H1 (cell line): Measurements from ENCODE around the gene RAB25. TPM values are rescaled to one million over a fixed set of nuclear protein-coding genes. Genes with fewer than 3 reads are reported as not detected.

Source experiments
- CTCF ChIA-PET: fragments of 300-600 bp; sonication (Branson Sonifier 250); formaldehyde crosslinking; loops from one replicate; lab custom pipeline; 2021; ENCODE audit not compliant: partially characterized antibody; lab: Charles Lee
- POLR2A ChIA-PET: fragments of 300-600 bp; sonication (Branson Sonifier 250); formaldehyde crosslinking; loops from one replicate; lab custom pipeline; 2021; ENCODE audit warnings: inconsistent platforms; ENCODE audit not compliant: partially characterized antibody; lab: Charles Lee
- DNase-seq, 2 experiments: peaks; one replicate each; pipeline versions ENCODE4 v3.0.0 to v3.0.0-alpha.2; 2010 to 2022; ENCODE audit warnings: low spot score in 2 of 2, low read depth in 1 of 2, mixed read lengths in 1 of 2
- FAIRE-seq: peaks from 2 replicates; lab custom pipeline; 2011; peaks lifted over from hg19 to GRCh38; lab: Jason Lieb, UNC
- H2AFZ ChIP-seq: 2 replicates; pipeline ENCODE4 v1.8.1; 2012; ENCODE audit warnings: low read length, inconsistent platforms
- H2AK5ac ChIP-seq: 2 replicates; pipeline ENCODE4 v1.6.1; 2013; ENCODE audit warnings: low read depth, low read length
- H2BK120ac ChIP-seq: replicated peaks from 2 replicates; pipeline ENCODE3; 2013; ENCODE audit warnings: low read depth, low read length, inconsistent platforms
- H2BK12ac ChIP-seq: 2 replicates; pipeline ENCODE4 v1.6.1; 2013; ENCODE audit warnings: low read depth, low read length
- H2BK15ac ChIP-seq: 2 replicates; pipeline ENCODE4 v1.6.1; 2013; ENCODE audit warnings: low read length
- H2BK20ac ChIP-seq: 2 replicates; pipeline ENCODE4 v1.6.1; 2013; ENCODE audit warnings: low read length
- H2BK5ac ChIP-seq: 2 replicates; pipeline ENCODE4 v1.6.1; 2013; ENCODE audit warnings: low read depth, low read length
- H3K14ac ChIP-seq: 2 replicates; pipeline ENCODE4 v1.6.1; 2013; ENCODE audit warnings: inconsistent platforms; ENCODE audit not compliant: insufficient read length
- H3K18ac ChIP-seq: 2 replicates; pipeline ENCODE4 v1.6.1; 2013; ENCODE audit warnings: low read length; ENCODE audit errors: extremely low read depth
- H3K23ac ChIP-seq: 2 replicates; pipeline ENCODE4 v1.6.1; 2013; ENCODE audit warnings: inconsistent platforms; ENCODE audit not compliant: insufficient read length
- H3K23me2 ChIP-seq: 2 replicates; pipeline ENCODE4 v1.6.1; 2013; ENCODE audit warnings: low read depth, low read length
- H3K27ac ChIP-seq: 2 replicates; pipeline ENCODE4 v1.6.1; 2011; ENCODE audit warnings: low read depth, low read length, inconsistent platforms
- H3K27me3 ChIP-seq, 4 experiments: replicated peaks in 1 of 4; 1 replicate in 1 of 4; 2 replicates in 3 of 4; pipeline versions ENCODE4 v1.6.1 to v1.8.1; 2011 to 2013; ENCODE audit warnings: low read length in 3 of 4, mild to moderate bottlenecking in 3 of 4, inconsistent platforms in 2 of 4, mixed read lengths in 2 of 4, moderate library complexity in 1 of 4; ENCODE audit not compliant: control insufficient read depth in 3 of 4, insufficient read depth in 3 of 4; ENCODE audit errors: extremely low read depth in 1 of 4
- H3K36me3 ChIP-seq, 4 experiments: 2 replicates each; pipeline versions ENCODE4 v1.6.1 to v1.8.1; 2011 to 2013; ENCODE audit warnings: mild to moderate bottlenecking in 4 of 4, low read length in 3 of 4, moderate library complexity in 2 of 4, control low read depth in 1 of 4, inconsistent platforms in 1 of 4; ENCODE audit not compliant: insufficient read depth in 4 of 4, control insufficient read depth in 2 of 4
- H3K4ac ChIP-seq: replicated peaks from 2 replicates; pipeline ENCODE3; 2013; ENCODE audit warnings: low read length, low read depth, mixed read lengths, inconsistent platforms; ENCODE audit not compliant: insufficient read length
- H3K4me1 ChIP-seq, 4 experiments: replicated peaks in 1 of 4; 1 replicate in 1 of 4; 2 replicates in 3 of 4; pipeline versions ENCODE4 v1.6.1 to v1.8.1; 2011 to 2013; ENCODE audit warnings: low read length in 3 of 4, inconsistent platforms in 2 of 4, mixed read lengths in 1 of 4; ENCODE audit not compliant: insufficient read depth in 4 of 4, control insufficient read depth in 3 of 4
- H3K4me2 ChIP-seq, 2 experiments: 2 replicates each; pipeline versions ENCODE4 v1.6.1 to v1.8.1; 2011 to 2013; ENCODE audit warnings: low read depth in 2 of 2, low read length in 2 of 2, control low read depth in 1 of 2, inconsistent platforms in 1 of 2, mild to moderate bottlenecking in 1 of 2; ENCODE audit not compliant: insufficient read depth in 1 of 2
- H3K4me3 ChIP-seq, 4 experiments: fragments of 200-600, 300-600 bp in 1 of 4; sonication (generic), shearing (Covaris generic), sonication (Bioruptor Twin) in 1 of 4; 2 replicates each; pipeline versions ENCODE4 v1.5.1 to v1.8.1; 2011 to 2016; ENCODE audit warnings: low read length in 4 of 4, low read depth in 3 of 4, control low read depth in 2 of 4, inconsistent platforms in 2 of 4, mild to moderate bottlenecking in 2 of 4, mixed read lengths in 1 of 4, moderate library complexity in 1 of 4; ENCODE audit not compliant: insufficient read depth in 2 of 4; ENCODE audit errors: extremely low read depth in 1 of 4
- H3K56ac ChIP-seq: replicated peaks from 2 replicates; pipeline ENCODE3; 2013; ENCODE audit warnings: low read depth, mild to moderate bottlenecking, mixed read lengths, low read length, inconsistent platforms; ENCODE audit not compliant: insufficient read length
- H3K79me1 ChIP-seq: 2 replicates; pipeline ENCODE4 v1.6.1; 2013; ENCODE audit warnings: low read depth, low read length, control low read depth
- H3K79me2 ChIP-seq, 2 experiments: 2 replicates each; pipeline versions ENCODE4 v1.6.1 to v1.8.1; 2012 to 2013; ENCODE audit warnings: low read length in 2 of 2, mild to moderate bottlenecking in 2 of 2, inconsistent platforms in 1 of 2; ENCODE audit not compliant: insufficient read depth in 2 of 2, control insufficient read depth in 1 of 2
- H3K9ac ChIP-seq, 4 experiments: replicated peaks in 1 of 4; 1 replicate in 1 of 4; 2 replicates in 3 of 4; pipeline versions ENCODE4 v1.6.1 to v1.8.1; 2011 to 2013; ENCODE audit warnings: low read depth in 3 of 4, low read length in 3 of 4, control low read depth in 2 of 4, mild to moderate bottlenecking in 2 of 4, moderate library complexity in 2 of 4, inconsistent platforms in 1 of 4; ENCODE audit errors: extremely low read depth in 1 of 4
- H3K9me3 ChIP-seq, 2 experiments: 2 replicates each; pipeline versions ENCODE4 v1.6.1 to v1.8.1; 2012 to 2013; ENCODE audit warnings: mild to moderate bottlenecking in 2 of 2, moderate library complexity in 2 of 2, control low read depth in 1 of 2, inconsistent platforms in 1 of 2, low read depth in 1 of 2, low read length in 1 of 2, mixed read lengths in 1 of 2; ENCODE audit not compliant: insufficient read depth in 2 of 2
- H4K20me1 ChIP-seq, 2 experiments: replicated peaks in 1 of 2; 2 replicates each; pipeline versions ENCODE3 to v1.8.1; 2011 to 2013; ENCODE audit warnings: inconsistent platforms in 2 of 2, low read length in 2 of 2, mild to moderate bottlenecking in 1 of 2; ENCODE audit not compliant: insufficient read depth in 2 of 2, control insufficient read depth in 1 of 2
- H4K5ac ChIP-seq: 2 replicates; pipeline ENCODE4 v1.6.1; 2013; ENCODE audit warnings: low read length, low read depth, mixed read lengths, inconsistent platforms; ENCODE audit not compliant: insufficient read length
- H4K8ac ChIP-seq: 2 replicates; pipeline ENCODE4 v1.8.0; 2013; ENCODE audit warnings: mild to moderate bottlenecking, moderate library complexity, low read length, inconsistent platforms; ENCODE audit not compliant: insufficient read depth; ENCODE audit errors: extremely low read depth
- H4K91ac ChIP-seq: replicated peaks from 2 replicates; pipeline ENCODE3; 2013; ENCODE audit warnings: low read length, mixed read lengths, inconsistent platforms; ENCODE audit not compliant: insufficient read length
- CTBP2 ChIP-seq: IDR thresholded peaks from 2 replicates; pipeline ENCODE4 v1.7.0; 2011; ENCODE audit warnings: borderline replicate concordance, mild to moderate bottlenecking, moderate library complexity, mixed read lengths, low read length; ENCODE audit not compliant: insufficient read depth, insufficient read length
- KDM4A ChIP-seq: IDR thresholded peaks from one replicate; pipeline ENCODE4 v1.7.1; 2012; ENCODE audit warnings: low read depth, mild to moderate bottlenecking, moderate library complexity, low read length, inconsistent platforms; ENCODE audit not compliant: severe bottlenecking
- PHF8 ChIP-seq: fragments of 200-600 bp; sonication (generic); conservative IDR thresholded peaks from 2 replicates; pipeline ENCODE4 v1.7.1; 2012; ENCODE audit warnings: low read depth, mild to moderate bottlenecking, inconsistent platforms, low read length, moderate library complexity
- POLR2A ChIP-seq, 2 experiments: IDR thresholded peaks; 1 replicate in 1 of 2; 2 replicates in 1 of 2; pipeline ENCODE4 v1.6.1; 2011; ENCODE audit warnings: low read depth in 2 of 2, low read length in 2 of 2, mild to moderate bottlenecking in 2 of 2; ENCODE audit errors: control extremely low read depth in 1 of 2
- POLR2AphosphoS5 ChIP-seq: IDR thresholded peaks from 2 replicates; pipeline ENCODE4 v1.6.1; 2011; ENCODE audit warnings: low read depth, low read length
- SP1 ChIP-seq: IDR thresholded peaks from 2 replicates; pipeline ENCODE4 v1.6.1; 2011; ENCODE audit warnings: low read depth, low read length
- SRF ChIP-seq: IDR thresholded peaks from 2 replicates; pipeline ENCODE4 v1.6.1; 2011; ENCODE audit warnings: mild to moderate bottlenecking, low read depth, low read length, moderate library complexity
- WGBS, 2 experiments: shearing (Covaris generic) in 1 of 2; methylation state at CpG; one replicate each; pipeline versions ENCODE4 v1.1.6 to v1.1.7; 2013 to 2015; ENCODE audit warnings: low lambda C conversion rate in 2 of 2, mixed read lengths in 2 of 2, inconsistent platforms in 1 of 2, low coverage in 1 of 2, missing lambda C conversion rate in 1 of 2; ENCODE audit not compliant: insufficient replicate concordance in 2 of 2, insufficient coverage in 1 of 2, insufficient read length in 1 of 2; ENCODE audit errors: extremely low coverage in 1 of 2, missing lambda C conversion rate in 1 of 2; 5-methylcytosine and 5-hydroxymethylcytosine counted together
- polyA plus RNA-seq, 7 experiments: library from polyadenylated mRNA; depleted of rRNA in 3 of 7; stranded (reverse) in 5 of 7; unstranded in 2 of 7; fragments of >200 nt in 5 of 7; fragments of 200-250 nt in 2 of 7; gene quantifications; 1 replicate in 5 of 7; 2 replicates in 1 of 7; 4 replicates in 1 of 7; pipeline versions ENCODE4 v1.2.1 to v1.2.3, GENCODE V29; 2011 to 2013; ENCODE audit warnings: missing spikeins in 2 of 7, mixed read lengths in 2 of 7
- total RNA-seq: library from RNA; stranded (reverse); fragmentation: NEBNext Ultra II Directional; extraction: Animal tissue kit (Norgen Biotek cat#: 25700); gene quantifications from 2 replicates; pipeline ENCODE4 v1.2.1, GENCODE V29; 2021

Gene RAB25
- total and polyA plus RNA-seq, 2 of the 8 experiments (the other 6 are each of a cell fraction or from before 2014, with no cell fraction given): 34.8 to 98.2 TPM

DNA sequence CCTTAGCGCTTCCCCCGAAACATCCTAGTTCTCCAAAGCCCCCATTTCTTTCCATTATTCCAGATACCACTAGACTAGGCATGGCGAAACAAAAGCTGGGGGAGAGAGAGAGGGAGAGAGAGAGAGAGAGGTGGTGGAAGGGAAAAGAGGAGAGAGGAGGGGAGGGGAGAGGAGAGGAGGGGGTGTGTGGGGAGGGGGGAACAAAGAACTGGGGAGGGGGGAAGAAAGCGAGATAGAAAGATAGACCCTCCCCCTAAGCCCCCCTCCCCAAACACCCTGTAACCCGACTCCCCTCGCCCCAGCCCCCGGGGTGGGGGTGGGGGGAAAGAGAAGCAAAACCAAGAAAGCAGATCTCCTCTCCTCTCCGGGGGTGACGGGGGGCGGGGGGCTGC lies 21.0 kb downstream of the RAB25 start:
- H2BK12ac ChIP-seq: no peak overlapping the region
- H3K9ac ChIP-seq: peak overlapping the region; percentile 49 to 68 (median 60)
- peaks cover 15 to 29% (median 16%) of the 10 kb centered on the region in 4 experiments for H3K4me1 ChIP-seq
- DNase-seq (no peak), FAIRE-seq (no peak)
- no peak overlapping the region for H2AK5ac ChIP-seq
- H3K36me3 ChIP-seq: peaks cover 0 to 10% (median 4%) of the 10 kb centered on the region in 4 experiments; a peak in 4 of 8 replicates
- H3K9me3 ChIP-seq: no peaks in the 10 kb centered on the region
- H4K8ac ChIP-seq: 0 out of 2 replicates have a peak overlapping the region, but pooled peaks have one; percentile 71
- no peak overlapping the region for H2BK20ac ChIP-seq
- H4K5ac ChIP-seq: peak overlapping the region; percentile 94
- peak overlapping the region; percentile 60 to 79 for H3K4me2 ChIP-seq
- H3K18ac ChIP-seq: peak overlapping the region; percentile 97
- peak overlapping the region; percentile 87 for H3K4ac ChIP-seq
- H2BK15ac ChIP-seq: no peak overlapping the region
- ChIA-PET CTCF (interaction anchor here (0.8 to 29.5 kb wide), 6 partner anchors 9 to 106 kb away, joined by 3 to 1994 read pairs (median 6); partner anchors contain the start of gene LMNA), POLR2A (interaction anchor here (1.0 to 29.6 kb wide), 17 partner anchors 8 to 148 kb away, joined by 3 to 763 read pairs (median 11); partner anchors contain the start of genes ARHGEF2, KHDC4, LMNA and RAB25)
- peak overlapping the region; percentile 69 for H2BK120ac ChIP-seq
- H3K79me2 ChIP-seq: peaks cover 19 to 72% of the 10 kb centered on the region in 2 experiments
- no peak overlapping the region for H2AFZ ChIP-seq
- no peak for TF ChIP-seq CTBP2
- 0 out of 2 replicates have a peak, but pooled peaks have one; percentile 7 for TF ChIP-seq SP1
- no peak for TF ChIP-seq POLR2AphosphoS5
- peak; percentile 38; the same call in 1 of the 2 replicates for TF ChIP-seq PHF8
- no peak for TF ChIP-seq SRF
- TF ChIP-seq POLR2A (IDR thresholded peaks at IDR 0.05; ENCODE audit: control extremely low read depth in 1 of 2, low read depth in 2 of 2, low read length in 2 of 2): 0 out of 3 replicates have a peak, but pooled peaks of 1 of the 2 experiments have one; percentile 2
- peak; percentile 32 for TF ChIP-seq KDM4A
- peak overlapping the region; percentile 71 to 98 (median 85) for H3K4me3 ChIP-seq
- no peaks in the 10 kb centered on the region for H3K27me3 ChIP-seq
- peaks cover 14% of the 10 kb centered on the region for H3K23me2 ChIP-seq
- peak overlapping the region; percentile 94 for H4K91ac ChIP-seq
- H3K14ac ChIP-seq: peak overlapping the region; percentile 78
- no peak overlapping the region for H3K23ac ChIP-seq
- peak overlapping the region; percentile 65; the same call in 1 of the 2 replicates for H3K27ac ChIP-seq
- 0% methylated on average over 1 of the region's 10 CpGs; no CpG with 5 or more reads in 1 of the 2 experiments for WGBS, 2 experiments
- peaks cover 14 to 22% of the 10 kb centered on the region in 2 experiments for H4K20me1 ChIP-seq
- H3K79me1 ChIP-seq: peaks cover 14% of the 10 kb centered on the region
- H2BK5ac ChIP-seq: peak overlapping the region; percentile 90
- peak overlapping the region; percentile 93 for H3K56ac ChIP-seq
